GM12873 (cell line): ENCODE measurements around the gene KREMEN1.

Source experiments
- CTCF ChIP-seq: IDR thresholded peaks from 2 replicates; pipeline ENCODE4 v1.5.1; 2012; ENCODE audit warnings: low read depth, mild to moderate bottlenecking, moderate library complexity, low read length, control low read depth; ENCODE audit not compliant: insufficient read depth; ENCODE audit errors: missing control alignments

The KREMEN1 gene

GRCh38 chr22:29206372-29207242 is 133.8 kb downstream of the KREMEN1 start:
- no peak for TF ChIP-seq CTCF

- no peak for TF ChIP-seq CTCF
These were observed 134.4 kb downstream of the KREMEN1 start for GRCh38 chr22:29207243-29207550.

GRCh38 chr22:29207562-29208501 is 135.0 kb downstream of the KREMEN1 start:
- no peak for TF ChIP-seq CTCF

GRCh38 chr22:29208502-29208862 is 135.6 kb downstream of the KREMEN1 start:
- peak; percentile 31 for TF ChIP-seq CTCF

GRCh38 chr22:29208879-29209623 is 136.2 kb downstream of the KREMEN1 start:
- no peak for TF ChIP-seq CTCF

GRCh38 chr22:29209624-29209929 is 136.7 kb downstream of the KREMEN1 start:
- TF ChIP-seq CTCF, result no peak

- TF ChIP-seq CTCF, result no peak
These were observed 138.2 kb downstream of the KREMEN1 start for GRCh38 chr22:29211066-29211465.
